ENCODE measurements around the gene PATE4.

DNA sequence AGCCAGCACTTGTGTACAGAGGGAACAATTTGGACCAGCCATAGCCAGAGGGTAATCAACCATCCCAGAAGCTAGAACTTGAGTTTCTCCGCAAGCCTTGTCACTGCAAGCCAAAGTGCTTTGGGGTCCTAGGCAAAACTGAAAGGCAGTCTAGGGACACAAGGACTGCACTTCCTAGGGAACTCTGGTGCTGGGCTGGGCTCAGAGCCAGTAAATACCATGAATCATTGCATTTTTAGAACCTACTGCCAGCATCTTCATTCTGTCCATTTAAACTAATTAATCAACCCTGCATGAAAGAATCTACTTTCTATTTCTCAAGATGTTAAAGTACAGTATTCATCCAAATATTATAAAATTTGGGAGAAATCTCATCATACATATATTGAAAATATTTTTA, 25.2 kb upstream of the PATE4 start:
- TF ChIP-seq, protein P1, sequence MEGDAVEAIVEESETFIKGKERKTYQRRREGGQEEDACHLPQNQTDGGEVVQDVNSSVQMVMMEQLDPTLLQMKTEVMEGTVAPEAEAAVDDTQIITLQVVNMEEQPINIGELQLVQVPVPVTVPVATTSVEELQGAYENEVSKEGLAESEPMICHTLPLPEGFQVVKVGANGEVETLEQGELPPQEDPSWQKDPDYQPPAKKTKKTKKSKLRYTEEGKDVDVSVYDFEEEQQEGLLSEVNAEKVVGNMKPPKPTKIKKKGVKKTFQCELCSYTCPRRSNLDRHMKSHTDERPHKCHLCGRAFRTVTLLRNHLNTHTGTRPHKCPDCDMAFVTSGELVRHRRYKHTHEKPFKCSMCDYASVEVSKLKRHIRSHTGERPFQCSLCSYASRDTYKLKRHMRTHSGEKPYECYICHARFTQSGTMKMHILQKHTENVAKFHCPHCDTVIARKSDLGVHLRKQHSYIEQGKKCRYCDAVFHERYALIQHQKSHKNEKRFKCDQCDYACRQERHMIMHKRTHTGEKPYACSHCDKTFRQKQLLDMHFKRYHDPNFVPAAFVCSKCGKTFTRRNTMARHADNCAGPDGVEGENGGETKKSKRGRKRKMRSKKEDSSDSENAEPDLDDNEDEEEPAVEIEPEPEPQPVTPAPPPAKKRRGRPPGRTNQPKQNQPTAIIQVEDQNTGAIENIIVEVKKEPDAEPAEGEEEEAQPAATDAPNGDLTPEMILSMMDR (IDR thresholded peaks at IDR 0.05; ENCODE audit: borderline replicate concordance, extremely low read depth, low read length, poor library complexity, severe bottlenecking) = no peak
- no peak for TF ChIP-seq EZH2 (IDR thresholded peaks at IDR 0.05; ENCODE audit: borderline replicate concordance, low read depth, low read length, severe bottlenecking)

Data from DND-41 (cell line).